GM23338 (cell line): Measurements from ENCODE around the gene PCLO. TPM values are rescaled to one million over a fixed set of nuclear protein-coding genes. Genes with fewer than 3 reads are reported as not detected.

ENCODE experiments used
- ATAC-seq: fragments of 200-7000 bp; cut with Tn5 transposase; 3 replicates; pipeline ENCODE4 v1.9.1; 2020
- DNase-seq: peaks from one replicate; pipeline ENCODE4 v3.0.0-alpha.2; 2015; ENCODE audit warnings: low spot score
- H2AFZ ChIP-seq: fragments of 200-600 bp; sonication (generic); 2 replicates; pipeline ENCODE4 v1.8.0; 2016; ENCODE audit warnings: antibody characterized with exemption, mild to moderate bottlenecking, moderate library complexity
- H3F3A ChIP-seq: fragments of 200-600 bp; sonication (generic); replicated peaks from 2 replicates; pipeline ENCODE4 v1.8.0; 2017; ENCODE audit warnings: antibody characterized with exemption, mixed run types, low read depth
- H3K27ac ChIP-seq: fragments of 200-600 bp; sonication (generic); 2 replicates; pipeline ENCODE4 v1.6.1; 2016; ENCODE audit warnings: low read depth
- H3K27me3 ChIP-seq: fragments of 200-600 bp; sonication (generic); 2 replicates; pipeline ENCODE4 v1.8.0; 2016; ENCODE audit warnings: mild to moderate bottlenecking, mixed run types, moderate library complexity; ENCODE audit not compliant: insufficient read depth
- H3K36me3 ChIP-seq: fragments of 200-600 bp; sonication (generic); 2 replicates; pipeline ENCODE4 v1.8.0; 2016; ENCODE audit warnings: mild to moderate bottlenecking; ENCODE audit not compliant: insufficient read depth
- H3K4me1 ChIP-seq: fragments of 200-600 bp; sonication (generic); 2 replicates; pipeline ENCODE4 v1.8.0; 2016; ENCODE audit warnings: mild to moderate bottlenecking, moderate library complexity; ENCODE audit not compliant: insufficient read depth
- H3K4me2 ChIP-seq: fragments of 200-600 bp; sonication (generic); 2 replicates; pipeline ENCODE4 v1.7.1; 2017; ENCODE audit warnings: mixed run types
- H3K4me3 ChIP-seq: fragments of 200-600 bp; sonication (generic); 2 replicates; pipeline ENCODE4 v1.6.1; 2016; ENCODE audit warnings: mixed run types
- H3K79me2 ChIP-seq: fragments of 200-600 bp; sonication (generic); replicated peaks from 2 replicates; pipeline ENCODE4 v1.8.0; 2017; ENCODE audit warnings: mild to moderate bottlenecking; ENCODE audit not compliant: insufficient read depth
- H3K9me2 ChIP-seq: fragments of 200-600 bp; sonication (generic); 2 replicates; pipeline ENCODE4 v1.8.0; 2017; ENCODE audit not compliant: insufficient read depth
- H4K20me1 ChIP-seq: fragments of 200-600 bp; sonication (generic); replicated peaks from 2 replicates; pipeline ENCODE4 v1.8.0; 2017; ENCODE audit warnings: mild to moderate bottlenecking; ENCODE audit not compliant: insufficient read depth
- H3K27ac Mint-ChIP-seq: 2 replicates; pipeline ENCODE4 v1.8.0; 2020; ENCODE audit warnings: inconsistent platforms, mild to moderate bottlenecking, moderate library complexity, mixed read lengths
- H3K27me3 Mint-ChIP-seq: 3 replicates; pipeline ENCODE4 v1.8.0; 2022; ENCODE audit warnings: low read depth, mild to moderate bottlenecking, moderate library complexity, mixed read lengths, inconsistent platforms; ENCODE audit not compliant: insufficient read depth, poor library complexity
- H3K36me3 Mint-ChIP-seq: 3 replicates; pipeline ENCODE4 v1.8.0; 2021; ENCODE audit warnings: low read depth, mild to moderate bottlenecking, inconsistent platforms, moderate library complexity, mixed read lengths
- H3K4me1 Mint-ChIP-seq: 3 replicates; pipeline ENCODE4 v1.8.0; 2020; ENCODE audit warnings: mild to moderate bottlenecking, inconsistent platforms, mixed read lengths
- H3K4me3 Mint-ChIP-seq: 3 replicates; pipeline ENCODE4 v1.8.0; 2021; ENCODE audit warnings: moderate library complexity, mild to moderate bottlenecking, inconsistent platforms, mixed read lengths
- H3K9me3 Mint-ChIP-seq: 3 replicates; pipeline ENCODE4 v1.8.0; 2020; ENCODE audit warnings: moderate library complexity, mild to moderate bottlenecking, inconsistent platforms, mixed read lengths
- CREB1 ChIP-seq: fragments of 250-450 bp; sonication (Bioruptor Pico); IDR thresholded peaks from 2 replicates; pipeline ENCODE4 v1.5.0; 2020; ENCODE audit warnings: low read depth, mild to moderate bottlenecking, moderate library complexity
- CTCF ChIP-seq, 2 experiments: fragments of 200-600 bp in 1 of 2; sonication (generic) in 1 of 2; conservative IDR thresholded peaks; 2 replicates each; pipeline versions ENCODE4 v1.5.1 to v1.6.1; 2016 to 2017; ENCODE audit warnings: antibody characterized with exemption in 2 of 2, low read depth in 2 of 2, mild to moderate bottlenecking in 2 of 2, moderate library complexity in 1 of 2
- ETS1 ChIP-seq: IDR thresholded peaks from 2 replicates; pipeline ENCODE4 v1.6.1; 2016; ENCODE audit warnings: antibody characterized with exemption
- EZH2 ChIP-seq: fragments of 200-600 bp; sonication (generic); IDR thresholded peaks from one replicate; pipeline ENCODE4 v1.8.0; 2017; ENCODE audit warnings: antibody characterized with exemption, mild to moderate bottlenecking, low read depth; ENCODE audit not compliant: unreplicated experiment
- EZH2phosphoT487 ChIP-seq: fragments of 200-600 bp; sonication (generic); IDR thresholded peaks from one replicate; pipeline ENCODE4 v1.8.1; 2018; ENCODE audit warnings: antibody characterized with exemption; ENCODE audit not compliant: unreplicated experiment
- JUNB ChIP-seq: IDR thresholded peaks from one replicate; pipeline ENCODE4 v1.6.1; 2016; ENCODE audit warnings: antibody characterized with exemption; ENCODE audit not compliant: unreplicated experiment
- POLR2AphosphoS5 ChIP-seq: IDR thresholded peaks from 2 replicates; pipeline ENCODE4 v1.6.1; 2016; ENCODE audit warnings: antibody characterized with exemption, low read depth
- STAT1 ChIP-seq: IDR thresholded peaks from one replicate; pipeline ENCODE4 v1.6.1; 2016; ENCODE audit warnings: antibody characterized with exemption; ENCODE audit not compliant: unreplicated experiment
- ZNF114 ChIP-seq: fragments of 250-450 bp; sonication (Bioruptor Pico); IDR thresholded peaks from 2 replicates; pipeline ENCODE4 v1.5.0; 2020; ENCODE audit warnings: mild to moderate bottlenecking, moderate library complexity
- ZNF331 ChIP-seq: fragments of 250-450 bp; sonication (Bioruptor Pico); IDR thresholded peaks from 2 replicates; pipeline ENCODE4 v1.5.0; 2020; ENCODE audit warnings: low read depth, mild to moderate bottlenecking, moderate library complexity
- ZNF462 ChIP-seq: fragments of 250-450 bp; sonication (Bioruptor Pico); IDR thresholded peaks from 2 replicates; pipeline ENCODE4 v1.5.0; 2020; ENCODE audit warnings: mild to moderate bottlenecking, moderate library complexity
- polyA plus RNA-seq: library from polyadenylated mRNA; unstranded; fragments of >200 nt; fragmentation: Nextera tagmentation; extraction: Ambion mirVana; gene quantifications from 2 replicates; pipeline ENCODE4 v1.2.1, GENCODE V29; 2016
- total RNA-seq: library from RNA; depleted of rRNA; stranded (reverse); fragments of >200 nt; shearing (Covaris generic); gene quantifications from 2 replicates; pipeline ENCODE4 v1.2.3, GENCODE V29; 2014
- TF ChIP-seq, protein P1 (sequence below): IDR thresholded peaks from one replicate; pipeline ENCODE4 v1.6.1; 2018; ENCODE audit warnings: antibody characterized with exemption; ENCODE audit not compliant: unreplicated experiment

Gene PCLO
- total and polyA plus RNA-seq, 2 experiments from 2014 or later, result 7.4 to 9.1 TPM

- no peak overlapping the region for H2AFZ ChIP-seq
- DNase-seq, result no peak
- Mint-ChIP-seq H3K36me3 (no peaks in the 10 kb centered on the region), H3K4me3 (no peak overlapping the region), H3K4me1 (no peaks in the 10 kb centered on the region), H3K27me3 (peaks cover 2% of the 10 kb centered on the region), H3K9me3 (no peaks in the 10 kb centered on the region), H3K27ac (no peak overlapping the region)
- H3K27ac ChIP-seq, result no peak overlapping the region
- no peaks in the 10 kb centered on the region for H3K9me2 ChIP-seq
- H3K4me2 ChIP-seq, result no peak overlapping the region
- H4K20me1 ChIP-seq, result no peaks in the 10 kb centered on the region
- no peaks in the 10 kb centered on the region for H3K36me3 ChIP-seq
- ATAC-seq, result no peak
- no peaks in the 10 kb centered on the region for H3K4me1 ChIP-seq
- H3K79me2 ChIP-seq, result no peaks in the 10 kb centered on the region
- TF ChIP-seq JUNB (no peak), EZH2 (no peak), EZH2phosphoT487 (no peak), ZNF331 (CRISPR knock-in tag) (no peak), ZNF114 (no peak), CTCF (conservative IDR thresholded peaks at IDR 0.05; ENCODE audit: low read depth in 2 of 2) (no peak), ETS1 (no peak), CREB1 (CRISPR knock-in tag) (no peak), ZNF462 (CRISPR knock-in tag) (no peak), POLR2AphosphoS5 (no peak), STAT1 (no peak)
- TF ChIP-seq, protein P1, sequence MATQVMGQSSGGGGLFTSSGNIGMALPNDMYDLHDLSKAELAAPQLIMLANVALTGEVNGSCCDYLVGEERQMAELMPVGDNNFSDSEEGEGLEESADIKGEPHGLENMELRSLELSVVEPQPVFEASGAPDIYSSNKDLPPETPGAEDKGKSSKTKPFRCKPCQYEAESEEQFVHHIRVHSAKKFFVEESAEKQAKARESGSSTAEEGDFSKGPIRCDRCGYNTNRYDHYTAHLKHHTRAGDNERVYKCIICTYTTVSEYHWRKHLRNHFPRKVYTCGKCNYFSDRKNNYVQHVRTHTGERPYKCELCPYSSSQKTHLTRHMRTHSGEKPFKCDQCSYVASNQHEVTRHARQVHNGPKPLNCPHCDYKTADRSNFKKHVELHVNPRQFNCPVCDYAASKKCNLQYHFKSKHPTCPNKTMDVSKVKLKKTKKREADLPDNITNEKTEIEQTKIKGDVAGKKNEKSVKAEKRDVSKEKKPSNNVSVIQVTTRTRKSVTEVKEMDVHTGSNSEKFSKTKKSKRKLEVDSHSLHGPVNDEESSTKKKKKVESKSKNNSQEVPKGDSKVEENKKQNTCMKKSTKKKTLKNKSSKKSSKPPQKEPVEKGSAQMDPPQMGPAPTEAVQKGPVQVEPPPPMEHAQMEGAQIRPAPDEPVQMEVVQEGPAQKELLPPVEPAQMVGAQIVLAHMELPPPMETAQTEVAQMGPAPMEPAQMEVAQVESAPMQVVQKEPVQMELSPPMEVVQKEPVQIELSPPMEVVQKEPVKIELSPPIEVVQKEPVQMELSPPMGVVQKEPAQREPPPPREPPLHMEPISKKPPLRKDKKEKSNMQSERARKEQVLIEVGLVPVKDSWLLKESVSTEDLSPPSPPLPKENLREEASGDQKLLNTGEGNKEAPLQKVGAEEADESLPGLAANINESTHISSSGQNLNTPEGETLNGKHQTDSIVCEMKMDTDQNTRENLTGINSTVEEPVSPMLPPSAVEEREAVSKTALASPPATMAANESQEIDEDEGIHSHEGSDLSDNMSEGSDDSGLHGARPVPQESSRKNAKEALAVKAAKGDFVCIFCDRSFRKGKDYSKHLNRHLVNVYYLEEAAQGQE, result no peak
- H3K27me3 ChIP-seq, result no peaks in the 10 kb centered on the region
- H3K4me3 ChIP-seq, result no peak overlapping the region
- H3F3A ChIP-seq, result no peaks in the 10 kb centered on the region
Measured at GRCh38 chr7:82897500-82897899, 265.2 kb downstream of the PCLO start.
